Heart right ventricle (tissue), 16 donors: ENCODE results near the gene CC2D1B. TPM values are rescaled to one million over a fixed set of nuclear protein-coding genes. Genes with fewer than 3 reads are reported as not detected.

Experiments used
- ATAC-seq, 8 donors: fragments of 200-7000 bp; cut with Tn5 transposase; one replicate each; pipeline ENCODE4 v1.9.1; 2020; ENCODE audit warnings: mild to moderate bottlenecking in 8 of 8, moderate library complexity in 8 of 8, moderate number of reproducible peaks in 1 of 8
- DNase-seq, 2 donors: peaks; one replicate each; pipeline ENCODE4 v3.0.0-alpha.2; 2020
- H3K27ac ChIP-seq, 10 donors: fragments of 200-600 bp; sonication (generic) in 2 of 10; one replicate each; pipeline versions ENCODE4 v1.5.0 to v1.8.0; 2020 to 2022; ENCODE audit warnings: mild to moderate bottlenecking in 3 of 10
- H3K27me3 ChIP-seq, 7 donors: fragments of 200-600 bp; one replicate each; pipeline ENCODE4 v1.8.0; 2021 to 2022; ENCODE audit warnings: mild to moderate bottlenecking in 2 of 7
- H3K36me3 ChIP-seq, 9 donors: fragments of 200-600 bp; sonication (generic) in 1 of 9; one replicate each; pipeline versions ENCODE4 v1.5.0 to v1.8.0; 2020 to 2022; ENCODE audit warnings: mild to moderate bottlenecking in 2 of 9
- H3K4me1 ChIP-seq, 9 donors: fragments of 200-600 bp; sonication (generic) in 1 of 9; one replicate each; pipeline versions ENCODE4 v1.5.0 to v1.8.0; 2020 to 2022; ENCODE audit warnings: mild to moderate bottlenecking in 4 of 9
- H3K4me3 ChIP-seq, 10 donors: fragments of 200-600 bp; sonication (generic) in 2 of 10; one replicate each; pipeline versions ENCODE4 v1.5.0 to v1.8.0; 2020 to 2022; ENCODE audit warnings: mild to moderate bottlenecking in 7 of 10, moderate library complexity in 2 of 10
- H3K9me3 ChIP-seq, 11 donors: fragments of 200-600 bp in 10 of 11; sonication (generic) in 2 of 11; one replicate each; pipeline versions ENCODE4 v1.5.0 to v1.8.0; 2013 to 2022; ENCODE audit warnings: mild to moderate bottlenecking in 2 of 11, control low read depth in 1 of 11, moderate library complexity in 1 of 11
- WGBS, 2 donors: extraction: QIAGEN DNeasy Blood & Tissue Kit; methylation state at CpG; one replicate each; pipeline ENCODE4 v1.1.7; 2013; ENCODE audit warnings: inconsistent platforms in 1 of 2; 5-methylcytosine and 5-hydroxymethylcytosine counted together
- intact Hi-C, 10 donors: fragments of 100-400 bp; cut with DNase I; formaldehyde crosslinking; loops; one replicate each; pipeline versions ENCODE4 v1.11.1 to v1.14.2; 2022
- polyA plus RNA-seq, 2 donors: library from polyadenylated mRNA; stranded (reverse); fragments of 200-250 nt; gene quantifications; one replicate each; pipeline ENCODE4 v1.2.3, GENCODE V29; 2013
- total RNA-seq, 10 donors: library from RNA; stranded (reverse); fragmentation: NEBNext Ultra II Directional in 3 of 10; extraction: Animal tissue kit (Norgen Biotek cat#: 25700) in 3 of 10; gene quantifications; one replicate each; pipeline versions ENCODE4 v1.2.1 to v1.2.4, GENCODE V29; 2021 to 2023
- TF ChIP-seq, protein P1 (sequence below), 9 donors: fragments of 200-600 bp; sonication (generic) in 2 of 9; IDR thresholded peaks; one replicate each; pipeline versions ENCODE4 v1.5.0 to v1.8.0; 2021 to 2022; ENCODE audit warnings: antibody characterized with exemption in 9 of 9, mild to moderate bottlenecking in 5 of 9, moderate library complexity in 1 of 9
- donor health status: Arrhythmogenic right ventricular cardiomyopathy.
- donor health status: ischemic (EF 13 %, LVEDD 7.1; RV severe dilation, severe dysfunction).
- donor health status: healthy with polysubstance abuse.
- donor health status: DM: no; HTN: yes; CAD: no.
- donor health status: DM: no; HTN: no; CAD: no.
- donor health status: ischemic (EF 25% LVEDD 6.9; RV normal size, moderate dysfunction).
- donor health status: ischemic (EF 25% LVEDD 5.7; RV mildly dilated, moderate dysfunction).
- donor health status: healthy.
- donor health status: DM: yes; HTN: yes; CAD: no.
- donor health status: Ischemic cardiomyopathy.
- donor health status: ischemic (EF 35%, LVEDD 5.7; RV mildly dilated, moderate dysfunction).
- donor health status: nonischemic (EF 11% LVEDD 7.7; RV severe dilation, severe dysfunction).
- donor health status: DM: yes; HTN: yes; CAD: no.
- donor health status: PGD.
- donor health status: ischemic (EF 29% LVEDD 5.4; RV normal size, mild dysfunction).
- donor health status: nonischemic (EF 23%, LVEDD 6.1; RV moderate dilation, normal function).

CC2D1B gene
- total and polyA plus RNA-seq, 12 donors, result 14.4 to 19.9 (median 17.2) TPM

DNA sequence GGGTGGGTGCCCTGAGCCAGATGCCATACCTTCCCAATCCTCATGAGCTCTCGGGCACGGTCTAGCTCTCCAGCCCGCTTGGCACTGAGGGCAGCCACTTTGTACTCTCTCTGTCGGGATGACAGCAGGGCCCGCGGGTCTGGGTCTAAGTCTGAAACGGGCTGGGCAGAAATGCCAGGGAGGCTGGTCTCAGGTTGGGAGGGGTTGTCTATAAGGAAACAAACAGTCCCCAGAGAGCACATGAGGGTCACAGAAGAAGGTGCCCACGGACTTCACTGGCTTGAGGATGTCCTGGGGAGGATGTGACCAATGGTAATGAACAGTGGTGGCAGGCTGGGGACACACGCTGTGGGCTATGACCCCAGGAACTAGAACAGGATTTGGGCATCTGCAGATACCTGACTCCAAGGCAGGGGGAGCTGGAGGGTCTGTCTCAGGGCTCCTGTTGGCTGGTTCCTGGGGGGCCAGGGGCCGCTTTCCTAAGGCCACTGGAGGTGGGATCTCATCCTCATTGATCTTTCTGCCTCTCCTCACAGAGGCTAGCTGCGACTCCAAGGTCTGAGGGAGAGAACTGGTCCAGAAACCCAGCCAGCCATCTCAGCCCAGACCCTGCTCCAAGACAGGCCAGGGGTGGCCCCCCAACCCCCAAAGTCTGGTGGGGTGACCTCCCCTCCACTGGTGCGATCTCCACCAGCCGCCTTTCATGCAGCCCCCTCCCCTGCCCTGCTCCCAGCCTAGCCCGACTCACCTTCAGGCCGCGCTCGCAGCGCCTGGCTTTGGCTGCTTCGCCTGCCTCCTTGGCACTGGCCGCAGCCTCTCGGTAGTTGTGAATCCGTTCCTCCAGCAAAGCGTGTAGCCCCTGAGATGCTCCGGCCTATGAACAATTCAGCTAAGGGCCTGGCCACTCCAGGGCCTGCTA, 6.1 kb downstream of the CC2D1B start:
- Histone ChIP-seq H3K27ac (no peak overlapping the region), H3K9me3 (no peaks in the 10 kb centered on the region), H3K4me3 (no peak overlapping the region), H3K4me1 (peaks cover 0 to 14% (median 6%) of the 10 kb centered on the region in 9 donors), H3K27me3 (no peaks in the 10 kb centered on the region), H3K36me3 (peaks cover 9 to 94% (median 74%) of the 10 kb centered on the region in 9 donors)
- no peak for ATAC-seq
- no peak for DNase-seq
- 95% methylated on average over 24 of the region's 24 CpGs for WGBS, 2 donors
- intact Hi-C loops, result loop anchor here in 1 of 10 donors (10.0 kb wide), 1 partner anchor 325 kb away; no protein-coding TSS in a partner anchor
- TF ChIP-seq, protein P1, sequence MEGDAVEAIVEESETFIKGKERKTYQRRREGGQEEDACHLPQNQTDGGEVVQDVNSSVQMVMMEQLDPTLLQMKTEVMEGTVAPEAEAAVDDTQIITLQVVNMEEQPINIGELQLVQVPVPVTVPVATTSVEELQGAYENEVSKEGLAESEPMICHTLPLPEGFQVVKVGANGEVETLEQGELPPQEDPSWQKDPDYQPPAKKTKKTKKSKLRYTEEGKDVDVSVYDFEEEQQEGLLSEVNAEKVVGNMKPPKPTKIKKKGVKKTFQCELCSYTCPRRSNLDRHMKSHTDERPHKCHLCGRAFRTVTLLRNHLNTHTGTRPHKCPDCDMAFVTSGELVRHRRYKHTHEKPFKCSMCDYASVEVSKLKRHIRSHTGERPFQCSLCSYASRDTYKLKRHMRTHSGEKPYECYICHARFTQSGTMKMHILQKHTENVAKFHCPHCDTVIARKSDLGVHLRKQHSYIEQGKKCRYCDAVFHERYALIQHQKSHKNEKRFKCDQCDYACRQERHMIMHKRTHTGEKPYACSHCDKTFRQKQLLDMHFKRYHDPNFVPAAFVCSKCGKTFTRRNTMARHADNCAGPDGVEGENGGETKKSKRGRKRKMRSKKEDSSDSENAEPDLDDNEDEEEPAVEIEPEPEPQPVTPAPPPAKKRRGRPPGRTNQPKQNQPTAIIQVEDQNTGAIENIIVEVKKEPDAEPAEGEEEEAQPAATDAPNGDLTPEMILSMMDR (IDR thresholded peaks at IDR 0.05), result no peak

DNA sequence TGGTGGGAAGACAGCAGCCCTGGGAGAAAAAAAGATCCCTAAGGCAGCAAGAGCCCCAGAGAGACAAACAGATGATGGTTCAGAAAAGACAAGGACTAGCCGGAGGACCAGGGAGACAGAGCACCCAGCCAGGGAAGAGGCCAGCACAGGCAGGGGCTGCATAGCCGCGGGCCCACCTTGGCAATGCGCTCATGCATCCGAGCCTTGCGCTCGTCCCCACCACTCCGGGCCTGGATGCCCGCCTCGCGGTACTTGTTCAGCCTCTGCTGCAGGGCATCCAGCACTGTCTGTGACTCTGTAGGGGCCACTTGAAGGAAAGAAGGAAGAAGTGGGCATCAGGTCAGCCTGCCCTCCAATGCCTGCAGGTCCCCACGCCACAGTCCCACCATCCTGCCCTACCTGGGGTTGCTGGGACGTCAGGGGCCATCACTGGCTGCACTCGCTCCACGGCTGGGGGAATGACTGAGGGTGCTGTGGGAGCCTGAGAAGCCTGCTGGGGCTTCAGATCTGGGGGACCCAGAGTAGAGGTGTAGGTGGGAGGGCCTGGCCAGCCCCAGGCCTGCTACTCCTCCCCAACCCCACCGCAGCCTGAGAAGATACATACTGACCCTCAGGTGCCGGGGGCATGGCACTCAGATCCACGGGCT, 7.0 kb downstream of the CC2D1B start:
- ATAC-seq (no peak), DNase-seq (no peak)
- Histone ChIP-seq H3K36me3 (peaks cover 9 to 100% (median 83%) of the 10 kb centered on the region in 9 donors), H3K27ac (no peak overlapping the region), H3K27me3 (no peaks in the 10 kb centered on the region), H3K4me1 (peaks cover 0 to 5% (median 0%) of the 10 kb centered on the region in 9 donors), H3K9me3 (no peaks in the 10 kb centered on the region), H3K4me3 (no peak overlapping the region)
- TF ChIP-seq, protein P1 (IDR thresholded peaks at IDR 0.05), result no peak
- 96 to 97% methylated on average over 18 of the region's 18 CpGs for WGBS, 2 donors
- intact Hi-C loops, result no loop called here

DNA sequence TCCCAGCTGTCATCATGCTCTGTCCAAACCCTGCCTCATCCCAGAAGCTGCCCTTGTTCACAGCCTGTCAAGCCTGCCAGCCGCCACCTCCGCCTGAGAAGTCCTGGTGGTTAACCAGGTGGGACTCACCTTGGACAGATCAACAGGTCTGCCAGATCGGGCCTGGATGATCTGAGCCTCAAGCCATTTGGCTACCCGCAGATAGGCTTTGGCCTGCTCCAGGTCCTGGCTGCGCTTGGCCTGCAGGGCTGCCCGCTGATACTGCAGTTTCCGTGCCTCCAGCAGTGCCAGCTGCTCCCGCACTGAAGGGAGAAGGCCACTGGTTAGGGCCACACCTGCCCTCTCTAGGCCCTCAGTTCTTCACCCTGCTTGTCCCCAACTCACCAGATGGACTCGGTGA, 8.6 kb downstream of the CC2D1B start:
- Histone ChIP-seq H3K36me3 (peaks cover 9 to 100% (median 85%) of the 10 kb centered on the region in 9 donors), H3K27me3 (no peaks in the 10 kb centered on the region), H3K4me1 (peaks cover 0 to 5% (median 0%) of the 10 kb centered on the region in 9 donors), H3K27ac (no peak overlapping the region), H3K9me3 (no peaks in the 10 kb centered on the region), H3K4me3 (no peak overlapping the region)
- DNase-seq, result no peak
- TF ChIP-seq, protein P1 (IDR thresholded peaks at IDR 0.05), result no peak
- WGBS, 2 donors, result 96 to 97% methylated on average over 9 of the region's 9 CpGs
- intact Hi-C loops, result no loop called here
- ATAC-seq, result no peak

DNA sequence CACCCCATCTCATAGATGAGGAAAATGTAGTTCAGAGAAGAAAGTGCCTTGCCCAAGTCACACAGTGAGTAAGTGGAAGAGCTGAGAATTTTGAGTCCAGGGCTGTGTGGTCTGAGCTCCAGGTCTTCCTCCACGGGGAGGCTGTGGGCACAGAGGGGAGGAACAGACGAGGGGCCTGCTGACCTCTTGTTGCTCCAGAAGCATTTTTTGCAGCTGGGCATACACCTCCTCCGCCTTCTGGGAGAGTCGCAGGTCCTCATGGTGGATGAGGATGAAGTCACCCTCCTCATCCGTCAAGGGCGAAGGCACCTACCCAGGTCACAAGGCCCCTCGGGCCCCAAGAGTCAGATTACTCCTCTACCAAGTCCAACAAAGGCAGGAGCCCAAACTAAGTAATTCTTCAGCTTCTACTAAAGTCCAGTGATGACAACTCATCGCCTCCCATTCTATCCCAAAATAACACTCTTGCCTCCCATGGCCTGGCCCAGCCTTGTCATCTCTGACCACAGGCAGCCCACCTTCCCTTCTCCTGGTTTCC, 9.1 kb downstream of the CC2D1B start:
- ATAC-seq (no peak), DNase-seq (no peak)
- Histone ChIP-seq H3K9me3 (no peaks in the 10 kb centered on the region), H3K36me3 (peaks cover 9 to 100% (median 80%) of the 10 kb centered on the region in 9 donors), H3K4me1 (peaks cover 0 to 5% (median 0%) of the 10 kb centered on the region in 9 donors), H3K27ac (no peak overlapping the region), H3K4me3 (no peak overlapping the region), H3K27me3 (no peaks in the 10 kb centered on the region)
- WGBS, 2 donors, result 89 to 92% methylated on average over 8 of the region's 8 CpGs
- TF ChIP-seq, protein P1 (IDR thresholded peaks at IDR 0.05), result no peak
- intact Hi-C loops, result no loop called here
